Activated CD8-positive, alpha-beta T cell treated with anti-CD3 and anti-CD28 coated beads, Interleukin-2, amount 10 ng/mL, durations not matched to agents 7 days and 5 days (primary cell): ENCODE data around the gene TOP1. TPM values are rescaled to one million over a fixed set of nuclear protein-coding genes. Genes with fewer than 3 reads are reported as not detected.

Experiments
- ATAC-seq: fragments of 150-1000 bp; cut with Tn5 transposase; one replicate; pipeline ENCODE4 v1.10.0; 2021; ENCODE audit warnings: moderate library complexity
- CTCF ChIA-PET: fragments of 350-600 bp; sonication (Branson Sonifier 250); formaldehyde crosslinking; loops from one replicate; lab custom pipeline; 2021; ENCODE audit warnings: antibody characterized with exemption; lab: Charles Lee
- POLR2A ChIA-PET: fragments of 350-600 bp; sonication (Branson Sonifier 250); formaldehyde crosslinking; loops from one replicate; lab custom pipeline; 2021; ENCODE audit warnings: antibody characterized with exemption; lab: Charles Lee
- DNase-seq: peaks from one replicate; pipeline ENCODE4 v3.0.0-alpha.2; 2020
- H3K27ac Mint-ChIP-seq: one replicate; pipeline ENCODE4 v1.8.0; 2021; ENCODE audit warnings: mild to moderate bottlenecking, mixed read lengths
- H3K27me3 Mint-ChIP-seq: one replicate; pipeline ENCODE4 v1.8.0; 2021; ENCODE audit warnings: low read depth, mixed read lengths
- H3K36me3 Mint-ChIP-seq: one replicate; pipeline ENCODE4 v1.8.0; 2021; ENCODE audit warnings: low read depth, mixed read lengths
- H3K4me1 Mint-ChIP-seq: one replicate; pipeline ENCODE4 v1.8.0; 2021; ENCODE audit warnings: low read depth, mixed read lengths
- H3K4me3 Mint-ChIP-seq: one replicate; pipeline ENCODE4 v1.8.0; 2021; ENCODE audit warnings: mild to moderate bottlenecking, mixed read lengths
- H3K9me3 Mint-ChIP-seq: one replicate; pipeline ENCODE4 v1.8.0; 2022; ENCODE audit warnings: mixed read lengths; ENCODE audit not compliant: insufficient read depth
- total RNA-seq, 2 experiments: library from RNA; stranded (reverse); gene quantifications; one replicate each; pipeline ENCODE4 v1.2.3, GENCODE V29; 2021

TOP1 gene
- total RNA-seq, 2 experiments from 2014 or later: 89.1 to 91.5 TPM

- Mint-ChIP-seq H3K4me1 (peaks cover 48% of the 10 kb centered on the region), H3K27ac (peak overlapping the region; percentile 85), H3K36me3 (peaks cover 3% of the 10 kb centered on the region), H3K4me3 (peak overlapping the region; percentile 12), H3K27me3 (no peaks in the 10 kb centered on the region), H3K9me3 (no peaks in the 10 kb centered on the region)
- DNase-seq (peak; percentile 63), ATAC-seq (peak; percentile 59)
- ChIA-PET POLR2A (interaction anchor here (0.6 to 2.2 kb wide), 14 partner anchors 11 to 177 kb away, joined by 3 to 10 read pairs (median 4); no protein-coding TSS in a partner anchor), CTCF (interaction anchor here (0.6 to 9.0 kb wide), 46 partner anchors 8 to 348 kb away, joined by 3 to 225 read pairs (median 10); partner anchors contain the start of gene TOP1)
Observed at GRCh38 chr20:40991181-40991889, 37.3 kb upstream of the TOP1 start.

DNA sequence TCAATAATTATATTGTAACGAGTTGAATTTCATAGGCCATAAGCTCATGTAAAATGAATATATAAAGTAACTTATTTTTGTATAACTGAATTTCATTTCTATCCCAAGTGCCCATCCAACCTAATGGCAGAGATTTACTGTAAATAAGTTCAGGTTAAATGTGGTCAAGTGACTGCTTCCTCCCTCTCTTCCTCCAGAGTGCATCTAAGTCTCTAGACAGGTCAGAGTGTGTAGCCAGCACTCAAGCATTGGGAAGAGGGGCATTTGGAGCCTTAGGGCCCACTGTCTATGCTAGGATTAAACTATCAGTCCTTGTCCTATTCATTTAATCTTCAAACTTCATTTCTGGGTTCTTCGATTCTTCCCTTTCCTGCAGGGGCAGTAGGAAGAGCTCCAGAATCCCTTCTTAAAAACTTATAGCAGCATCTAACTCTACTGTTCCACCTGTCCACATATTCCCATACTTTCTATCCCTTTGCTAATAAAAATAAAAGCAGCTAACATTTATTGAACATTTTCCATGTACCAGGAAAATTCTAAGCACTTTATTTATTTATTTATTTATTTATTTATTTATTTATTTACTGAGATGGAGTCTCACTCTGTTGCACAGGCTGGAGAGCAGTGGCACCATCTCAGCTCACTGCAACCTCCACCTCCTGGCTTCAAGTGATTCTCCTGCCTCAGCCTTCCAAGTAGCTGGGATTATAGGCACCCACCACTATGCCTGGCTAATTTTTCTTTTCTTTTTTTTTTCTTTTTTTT, 36.1 kb upstream of the TOP1 start:
- peak overlapping the region; percentile 85 for H3K27ac Mint-ChIP-seq
- no peaks in the 10 kb centered on the region for H3K36me3 Mint-ChIP-seq
- ATAC-seq (no peak), DNase-seq (peak; percentile 8)
- H3K27me3 Mint-ChIP-seq: no peaks in the 10 kb centered on the region
- no peak overlapping the region for H3K4me3 Mint-ChIP-seq
- CTCF ChIA-PET: interaction anchor here (1.0 to 9.0 kb wide), 24 partner anchors 10 to 252 kb away, joined by 3 to 225 read pairs (median 18); partner anchors contain the start of gene TOP1
- POLR2A ChIA-PET: interaction anchor here (0.6 to 2.2 kb wide), 5 partner anchors 10 to 40 kb away, joined by 3 to 10 read pairs (median 6); no protein-coding TSS in a partner anchor
- H3K9me3 Mint-ChIP-seq: no peaks in the 10 kb centered on the region
- H3K4me1 Mint-ChIP-seq: peaks cover 36% of the 10 kb centered on the region

DNA sequence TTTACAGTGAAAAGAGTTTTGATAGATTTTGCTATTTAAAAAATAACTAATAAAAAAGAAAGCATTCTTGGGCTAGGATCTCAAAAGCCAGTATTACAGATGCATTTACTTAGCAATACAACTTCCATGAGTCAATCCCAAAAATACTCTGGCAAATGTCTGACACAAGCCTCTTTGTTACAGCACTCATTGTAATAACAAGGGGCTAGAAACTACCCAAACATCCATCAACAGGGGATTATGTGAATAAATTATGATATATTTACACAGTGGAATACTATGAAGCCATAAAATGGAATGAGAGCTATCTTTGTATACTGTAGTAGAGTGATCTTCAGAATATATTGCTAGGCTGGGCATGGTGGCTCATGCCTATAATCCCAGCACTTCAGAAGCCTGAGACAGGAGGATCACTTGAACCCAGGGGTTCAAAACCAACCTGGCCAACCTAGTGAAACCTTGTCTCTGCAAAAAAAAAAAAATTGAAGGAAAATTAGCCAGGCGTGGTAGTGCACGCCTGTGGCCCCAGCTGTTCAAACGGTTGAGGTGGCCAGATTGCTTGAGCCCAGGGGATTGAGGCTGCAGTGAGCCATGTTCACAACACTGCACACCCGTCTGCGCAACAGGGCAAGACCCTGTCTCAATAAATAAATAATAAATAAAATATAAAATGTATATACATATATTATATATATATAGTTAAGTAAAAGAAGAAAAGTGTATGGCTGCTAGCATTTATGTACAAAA, 34.7 kb upstream of the TOP1 start:
- POLR2A ChIA-PET: no interaction called here

GRCh38 chr20:40996326-40996725, 32.3 kb upstream of the TOP1 start:
- DNase-seq: no peak
- Mint-ChIP-seq H3K4me3 (no peak overlapping the region), H3K4me1 (peaks cover 14% of the 10 kb centered on the region), H3K27me3 (peaks cover 5% of the 10 kb centered on the region), H3K36me3 (no peaks in the 10 kb centered on the region), H3K27ac (no peak overlapping the region), H3K9me3 (no peaks in the 10 kb centered on the region)
- CTCF ChIA-PET: interaction anchor here (0.9 to 3.6 kb wide), 3 partner anchors 15 to 99 kb away, joined by 3 to 11 read pairs (median 3); no protein-coding TSS in a partner anchor
- POLR2A ChIA-PET: no interaction called here
- ATAC-seq: no peak

More for the DNA sequence above, 34.7 kb upstream of the TOP1 start:
- ATAC-seq (no peak), DNase-seq (peak; percentile 7)
- no peak overlapping the region for H3K4me3 Mint-ChIP-seq
- H3K36me3 Mint-ChIP-seq: no peaks in the 10 kb centered on the region
- peaks cover under 1% of the 10 kb centered on the region for H3K27me3 Mint-ChIP-seq
- H3K27ac Mint-ChIP-seq: no peak overlapping the region
- CTCF ChIA-PET: interaction anchor here (3.6 to 9.0 kb wide), 4 partner anchors 28 to 101 kb away, joined by 11 to 217 read pairs (median 102); no protein-coding TSS in a partner anchor
- peaks cover 30% of the 10 kb centered on the region for H3K4me1 Mint-ChIP-seq
- no peaks in the 10 kb centered on the region for H3K9me3 Mint-ChIP-seq

- no peak for ATAC-seq
- H3K27me3 Mint-ChIP-seq: peaks cover 5% of the 10 kb centered on the region
- no peak for DNase-seq
- ChIA-PET POLR2A (no interaction called here), CTCF (interaction anchor here (1.1 kb wide), 1 partner anchor 9 kb away, joined by 3 read pairs; no protein-coding TSS in a partner anchor)
- peaks cover 6% of the 10 kb centered on the region for H3K4me1 Mint-ChIP-seq
- no peak overlapping the region for H3K4me3 Mint-ChIP-seq
- no peaks in the 10 kb centered on the region for H3K36me3 Mint-ChIP-seq
- H3K9me3 Mint-ChIP-seq: no peaks in the 10 kb centered on the region
- H3K27ac Mint-ChIP-seq: no peak overlapping the region
Observed at GRCh38 chr20:40997116-40997515, 31.5 kb upstream of the TOP1 start.

- peaks cover 22% of the 10 kb centered on the region for H3K4me1 Mint-ChIP-seq
- DNase-seq: no peak
- ChIA-PET POLR2A (no interaction called here), CTCF (interaction anchor here (0.7 to 2.5 kb wide), 2 partner anchors 8 to 9 kb away, joined by 3 to 17 read pairs; no protein-coding TSS in a partner anchor)
- H3K27ac Mint-ChIP-seq: no peak overlapping the region
- peaks cover 3% of the 10 kb centered on the region for H3K36me3 Mint-ChIP-seq
- no peaks in the 10 kb centered on the region for H3K9me3 Mint-ChIP-seq
- no peak for ATAC-seq
- H3K27me3 Mint-ChIP-seq: peaks cover 5% of the 10 kb centered on the region
- no peak overlapping the region for H3K4me3 Mint-ChIP-seq
Observed at GRCh38 chr20:40999841-41000240, 28.8 kb upstream of the TOP1 start.

- ATAC-seq (no peak), DNase-seq (no peak)
- ChIA-PET POLR2A (no interaction called here), CTCF (interaction anchor here (2.5 kb wide), 1 partner anchor 10 kb away, joined by 17 read pairs; no protein-coding TSS in a partner anchor)
- no peak overlapping the region for H3K4me3 Mint-ChIP-seq
- peaks cover 5% of the 10 kb centered on the region for H3K27me3 Mint-ChIP-seq
- no peaks in the 10 kb centered on the region for H3K9me3 Mint-ChIP-seq
- no peak overlapping the region for H3K27ac Mint-ChIP-seq
- H3K4me1 Mint-ChIP-seq: peaks cover 29% of the 10 kb centered on the region
- peaks cover 3% of the 10 kb centered on the region for H3K36me3 Mint-ChIP-seq
Observed at GRCh38 chr20:41000628-41001027, 28.0 kb upstream of the TOP1 start.

GRCh38 chr20:41001497-41001896, 27.1 kb upstream of the TOP1 start:
- H3K36me3 Mint-ChIP-seq: peaks cover 4% of the 10 kb centered on the region
- CTCF ChIA-PET: interaction anchor here (2.5 kb wide), 1 partner anchor 10 kb away, joined by 22 read pairs; no protein-coding TSS in a partner anchor
- H3K9me3 Mint-ChIP-seq: peaks cover 1% of the 10 kb centered on the region
- no peak overlapping the region for H3K27ac Mint-ChIP-seq
- POLR2A ChIA-PET: interaction anchor here (1.4 kb wide), 1 partner anchor 10 kb away, joined by 6 read pairs; no protein-coding TSS in a partner anchor
- peaks cover 36% of the 10 kb centered on the region for H3K4me1 Mint-ChIP-seq
- H3K27me3 Mint-ChIP-seq: peaks cover 5% of the 10 kb centered on the region
- no peak for ATAC-seq
- DNase-seq: no peak
- H3K4me3 Mint-ChIP-seq: no peak overlapping the region

DNA sequence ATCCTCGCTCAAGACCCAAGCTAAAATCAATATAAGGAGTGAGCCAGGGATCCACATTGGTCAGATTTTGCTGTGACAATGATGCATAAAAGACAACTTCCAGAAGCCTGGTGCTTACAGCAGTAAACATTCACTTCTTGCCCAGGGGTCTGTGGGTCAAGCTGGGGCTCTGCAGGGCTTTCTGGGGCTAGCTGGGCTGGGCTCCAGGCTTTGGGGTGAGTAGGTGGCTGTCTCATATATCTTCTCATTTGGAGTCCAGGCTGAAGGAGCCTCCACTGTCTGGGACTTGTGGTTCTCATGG, 25.8 kb upstream of the TOP1 start:
- peaks cover 5% of the 10 kb centered on the region for H3K27me3 Mint-ChIP-seq
- H3K27ac Mint-ChIP-seq: peak overlapping the region; percentile 96
- peak overlapping the region; percentile 15 for H3K4me3 Mint-ChIP-seq
- peaks cover 6% of the 10 kb centered on the region for H3K9me3 Mint-ChIP-seq
- ChIA-PET POLR2A (interaction anchor here (1.4 kb wide), 1 partner anchor 11 kb away, joined by 6 read pairs; no protein-coding TSS in a partner anchor), CTCF (interaction anchor here (2.5 kb wide), 1 partner anchor 12 kb away, joined by 22 read pairs; no protein-coding TSS in a partner anchor)
- DNase-seq (no peak), ATAC-seq (no peak)
- H3K36me3 Mint-ChIP-seq: peaks cover 7% of the 10 kb centered on the region
- H3K4me1 Mint-ChIP-seq: peaks cover 46% of the 10 kb centered on the region

- DNase-seq (peak; percentile 74), ATAC-seq (peak; percentile 91)
- ChIA-PET POLR2A (no interaction called here), CTCF (interaction anchor here (2.5 kb wide), 1 partner anchor 12 kb away, joined by 22 read pairs; no protein-coding TSS in a partner anchor)
- peaks cover 7% of the 10 kb centered on the region for H3K36me3 Mint-ChIP-seq
- H3K27me3 Mint-ChIP-seq: peaks cover 5% of the 10 kb centered on the region
- peak overlapping the region; percentile 26 for H3K4me3 Mint-ChIP-seq
- H3K4me1 Mint-ChIP-seq: peaks cover 52% of the 10 kb centered on the region
- H3K9me3 Mint-ChIP-seq: peaks cover 6% of the 10 kb centered on the region
- H3K27ac Mint-ChIP-seq: peak overlapping the region; percentile 96
Observed at GRCh38 chr20:41003143-41003935, 25.3 kb upstream of the TOP1 start.
